HK-2 (cell line): ENCODE measurements around the gene RPS10.
A peak's percentile ranks its signal among the peaks of the same experiment; 100 is the strongest.

ENCODE experiments used
- DNase-seq: peaks from one replicate; pipeline ENCODE4 v3.0.0-alpha.2; 2018; ENCODE audit not compliant: unreplicated experiment

RPS10 gene

DNA sequence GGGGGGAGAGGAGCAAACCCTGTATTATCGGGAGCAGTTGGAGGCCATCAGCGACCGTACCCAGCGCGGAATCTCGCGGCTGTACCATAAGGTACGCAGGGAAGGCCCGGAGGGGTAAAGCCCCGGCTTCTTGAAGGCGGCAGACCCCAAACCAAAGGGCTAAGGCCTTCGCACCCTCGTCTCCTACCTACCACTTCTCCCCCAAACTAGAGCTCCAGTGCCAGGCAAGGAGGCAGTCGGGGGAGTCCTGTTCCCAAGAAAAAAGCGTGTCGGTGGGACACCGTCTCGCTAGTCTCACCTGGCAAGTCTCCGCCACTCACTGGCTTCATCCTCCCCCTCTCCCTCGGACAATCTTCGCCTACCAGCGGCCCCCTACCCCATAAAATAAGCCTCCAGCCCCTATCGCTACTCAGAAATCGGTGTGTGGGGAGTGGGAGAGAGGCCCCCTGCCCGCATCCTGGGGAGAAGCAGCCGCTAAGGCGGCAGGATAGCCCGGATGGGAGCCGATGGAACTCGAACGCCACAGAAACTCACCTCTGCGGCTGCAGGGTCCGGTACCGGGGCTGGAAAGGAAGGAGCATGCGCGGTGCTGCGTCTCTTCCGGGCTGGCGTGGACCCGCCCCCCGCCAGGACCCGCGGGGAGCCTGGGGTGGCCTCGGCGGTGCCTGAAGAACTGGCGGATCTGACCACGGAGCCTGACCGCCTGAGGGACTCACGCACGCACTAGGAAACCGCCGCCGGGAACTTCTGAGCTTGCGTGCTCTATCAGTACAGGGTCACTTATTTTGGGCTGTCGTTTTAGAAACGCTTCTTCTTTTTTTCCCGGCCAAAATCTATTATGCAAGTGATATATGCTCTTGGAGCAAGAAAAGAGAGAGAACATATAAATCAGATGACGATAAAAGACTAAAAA lies at the start of gene RPS10:
RPS10 (minus strand) TSS at position 572 of the 913 bp plus-strand sequence. CDS start 848 bp downstream, outside the sequence.
- peak; percentile 95 for DNase-seq

GRCh38 chr6:34475238-34475682 lies 49.4 kb upstream of the RPS10 start:
- DNase-seq: no peak

- no peak for DNase-seq
These were observed 48.9 kb upstream of the RPS10 start for GRCh38 chr6:34474754-34475153.

- DNase-seq: no peak
These were observed 48.1 kb upstream of the RPS10 start for GRCh38 chr6:34473967-34474366.

- no peak for DNase-seq
These were observed 46.6 kb upstream of the RPS10 start for GRCh38 chr6:34472425-34472824.

- DNase-seq: no peak
These were observed 43.6 kb upstream of the RPS10 start for GRCh38 chr6:34469499-34469898.

GRCh38 chr6:34468378-34468892 lies 42.6 kb upstream of the RPS10 start:
- no peak for DNase-seq

- no peak for DNase-seq
These were observed 40.6 kb upstream of the RPS10 start for GRCh38 chr6:34466242-34467185.

DNA sequence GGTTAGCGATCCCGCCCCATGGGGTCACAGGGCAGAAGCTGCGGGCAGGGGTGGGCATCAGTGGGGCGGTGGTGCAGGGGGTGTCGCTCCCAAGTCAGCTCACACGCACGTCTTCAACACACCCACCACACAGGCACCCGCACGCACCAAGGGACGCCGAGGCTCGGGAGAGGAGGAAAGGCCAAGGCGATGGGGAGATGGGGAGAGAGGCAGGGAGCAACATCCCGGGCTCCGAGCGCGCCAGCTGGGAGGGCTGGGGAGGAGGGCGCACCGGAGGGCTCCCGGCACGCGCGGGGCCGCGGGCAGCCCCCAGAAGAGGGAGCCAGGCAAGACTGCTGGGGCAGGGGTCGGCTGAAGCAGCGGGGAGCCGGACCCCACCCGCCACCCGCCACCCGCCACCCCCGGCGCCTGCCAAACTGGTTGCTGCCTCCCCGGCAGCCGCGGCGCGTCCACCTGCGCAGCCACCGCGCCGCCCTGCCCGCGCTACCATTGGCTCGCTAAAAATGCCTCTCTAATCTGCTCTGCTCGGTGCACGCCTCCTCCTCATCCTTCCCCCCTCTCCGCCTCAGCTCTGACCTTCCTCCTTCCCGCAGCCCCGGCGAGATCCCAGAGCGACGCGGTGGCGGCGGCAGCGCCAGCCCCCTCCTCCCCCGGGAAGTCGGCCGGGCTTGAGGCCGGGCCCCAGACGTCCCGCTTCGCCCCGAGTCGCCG lies 39.8 kb upstream of the RPS10 start, which contains the start of gene PACSIN1:
PACSIN1 (plus strand) TSS at position 546 of the 711 bp plus-strand sequence. CDS start 60,230 bp downstream, outside the sequence.
- no peak for DNase-seq

DNA sequence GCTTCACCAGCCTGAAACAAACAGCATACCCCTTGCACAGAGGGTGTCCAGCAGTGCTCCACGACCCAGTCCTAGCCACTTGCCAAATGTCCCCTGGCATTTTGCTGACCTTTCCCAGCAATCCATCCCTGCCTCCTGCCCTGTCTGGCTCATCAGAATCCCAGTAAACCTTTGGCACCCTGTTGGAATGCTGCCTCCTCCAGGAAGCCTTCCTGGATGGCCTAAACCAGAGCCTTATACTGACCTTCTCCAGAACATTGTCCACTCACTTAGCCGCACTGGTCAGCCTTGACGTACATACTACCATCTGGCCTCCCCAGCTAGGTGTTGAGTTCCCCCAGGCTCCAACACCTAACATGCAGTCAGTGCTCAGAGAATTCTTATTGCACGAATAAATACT lies 38.0 kb upstream of the RPS10 start:
- no peak for DNase-seq

GRCh38 chr6:34463299-34463698 lies 37.4 kb upstream of the RPS10 start:
- DNase-seq: no peak

DNA sequence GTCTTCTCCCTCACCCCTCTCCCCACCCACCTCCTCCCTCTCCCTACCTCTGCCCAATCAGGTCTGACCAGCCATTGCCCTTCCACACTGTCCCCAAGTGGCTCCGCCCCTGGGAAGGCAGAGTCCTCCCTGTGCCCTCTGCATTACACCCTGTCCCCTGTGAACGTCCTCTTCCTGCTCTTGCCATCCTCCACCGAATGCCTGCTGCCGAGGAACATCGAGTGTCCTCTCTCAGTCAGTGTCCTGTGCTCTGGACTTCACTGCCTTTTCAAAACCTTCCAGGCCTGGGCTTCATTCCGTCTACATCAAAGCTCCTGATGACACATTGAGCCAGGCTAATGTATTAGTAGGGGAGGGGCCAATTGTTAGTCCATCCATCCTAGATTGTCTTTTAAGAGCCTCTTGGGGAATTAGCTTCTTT lies 36.7 kb upstream of the RPS10 start:
- peak; percentile 23 for DNase-seq

- no peak for DNase-seq
These were observed 36.1 kb upstream of the RPS10 start for GRCh38 chr6:34462010-34462409.

- no peak for DNase-seq
These were observed 35.1 kb upstream of the RPS10 start for GRCh38 chr6:34460796-34461507.

- DNase-seq: peak; percentile 24
These were observed 34.2 kb upstream of the RPS10 start for GRCh38 chr6:34459899-34460593.

- no peak for DNase-seq
These were observed 32.2 kb upstream of the RPS10 start for GRCh38 chr6:34457742-34458735.

DNA sequence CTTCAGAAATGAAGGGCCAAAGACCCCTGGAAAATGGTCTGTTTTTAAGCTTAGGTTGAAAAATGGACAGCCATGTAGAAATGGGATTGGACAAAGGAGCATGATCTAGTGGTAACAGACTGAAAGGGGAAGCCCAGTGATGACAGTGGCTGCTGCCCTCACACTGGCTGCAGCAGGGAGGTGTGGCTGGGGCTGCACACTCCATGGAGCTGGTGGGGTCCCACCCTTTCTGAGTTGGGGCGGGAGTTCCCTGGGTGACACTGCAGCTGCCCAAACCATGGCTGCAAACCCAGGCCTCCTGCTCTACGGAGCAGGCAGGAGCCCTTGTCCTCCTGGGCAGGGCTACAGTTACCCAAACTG lies 31.5 kb upstream of the RPS10 start:
- no peak for DNase-seq

- no peak for DNase-seq
These were observed 30.0 kb upstream of the RPS10 start for GRCh38 chr6:34455831-34456230.

- no peak for DNase-seq
These were observed 25.3 kb upstream of the RPS10 start for GRCh38 chr6:34451192-34451591.
